MM.1S (cell line): Measurements from ENCODE around the gene RPTN.
A peak's percentile ranks its signal among the peaks of the same experiment; 100 is the strongest.
"Not testable (repeated sequence)": the region's sequence is repeated elsewhere in the genome, so short reads cannot be mapped to it uniquely, and the experiment has no call there.

ENCODE experiments used
- DNase-seq: peaks from one replicate; pipeline ENCODE4 v3.0.0-alpha.2; 2015
- H2AFZ ChIP-seq: fragments of 300-600 bp; sonication (generic); 2 replicates; pipeline ENCODE4 v1.6.0; 2016; ENCODE audit warnings: antibody characterized with exemption, low read length
- H3F3A ChIP-seq: fragments of 300-600 bp; sonication (generic); 2 replicates; pipeline ENCODE4 v1.6.1; 2016; ENCODE audit warnings: mild to moderate bottlenecking, antibody characterized with exemption, low read length, moderate library complexity, mixed read lengths; ENCODE audit not compliant: insufficient read depth
- H3K27ac ChIP-seq: fragments of 300-600 bp; sonication (generic); 2 replicates; pipeline ENCODE4 v1.5.1; 2016; ENCODE audit warnings: mild to moderate bottlenecking, low read length
- H3K27me3 ChIP-seq: fragments of 300-600 bp; sonication (generic); replicated peaks from 2 replicates; pipeline ENCODE4 v1.6.0; 2016; ENCODE audit warnings: low read length; ENCODE audit not compliant: insufficient read depth
- H3K36me3 ChIP-seq: fragments of 300-600 bp; sonication (generic); replicated peaks from 2 replicates; pipeline ENCODE4 v1.6.1; 2016; ENCODE audit warnings: mild to moderate bottlenecking, low read length, mixed read lengths; ENCODE audit not compliant: insufficient read depth
- H3K4me1 ChIP-seq: fragments of 300-600 bp; sonication (generic); 2 replicates; pipeline ENCODE4 v1.6.1; 2016; ENCODE audit warnings: low read length, mixed read lengths
- H3K4me2 ChIP-seq: fragments of 300-600 bp; sonication (generic); 2 replicates; pipeline ENCODE4 v1.6.0; 2016; ENCODE audit warnings: low read depth, low read length
- H3K4me3 ChIP-seq: fragments of 300-600 bp; sonication (generic); 2 replicates; pipeline ENCODE4 v1.5.1; 2016; ENCODE audit warnings: low read length, mixed read lengths
- H3K79me2 ChIP-seq: fragments of 300-600 bp; sonication (generic); 2 replicates; pipeline ENCODE4 v1.6.1; 2016; ENCODE audit warnings: mixed run types, low read length, mixed read lengths
- H3K9ac ChIP-seq: fragments of 300-600 bp; sonication (generic); 2 replicates; pipeline ENCODE4 v1.6.1; 2016; ENCODE audit warnings: low read length, mixed read lengths
- H3K9me2 ChIP-seq: fragments of 300-600 bp; sonication (generic); replicated peaks from 2 replicates; pipeline ENCODE4 v1.6.1; 2016; ENCODE audit warnings: mild to moderate bottlenecking, low read length, mixed read lengths; ENCODE audit not compliant: insufficient read depth
- H3K9me3 ChIP-seq: fragments of 300-600 bp; sonication (generic); replicated peaks from 2 replicates; pipeline ENCODE4 v1.6.1; 2016; ENCODE audit warnings: mild to moderate bottlenecking, low read length, mixed read lengths; ENCODE audit not compliant: insufficient read depth
- H4K20me1 ChIP-seq: fragments of 300-600 bp; sonication (generic); 2 replicates; pipeline ENCODE4 v1.6.1; 2016; ENCODE audit warnings: mild to moderate bottlenecking, low read length, moderate library complexity, mixed read lengths; ENCODE audit not compliant: insufficient read depth
- EZH2 ChIP-seq: fragments of 300-600 bp; sonication (generic); optimal IDR thresholded peaks from 2 replicates; pipeline ENCODE3; 2017; ENCODE audit warnings: low read depth, mild to moderate bottlenecking, antibody characterized with exemption, low read length, mixed read lengths
- EZH2phosphoT487 ChIP-seq: fragments of 300-600 bp; sonication (generic); IDR thresholded peaks from 2 replicates; pipeline ENCODE4 v1.6.1; 2018; ENCODE audit warnings: antibody characterized with exemption, low read length
- TF ChIP-seq, protein P1 (sequence below): fragments of 300-600 bp; sonication (generic); IDR thresholded peaks from 2 replicates; pipeline ENCODE4 v1.5.1; 2016; ENCODE audit warnings: antibody characterized with exemption, low read length, mixed read lengths

RPTN gene

DNA sequence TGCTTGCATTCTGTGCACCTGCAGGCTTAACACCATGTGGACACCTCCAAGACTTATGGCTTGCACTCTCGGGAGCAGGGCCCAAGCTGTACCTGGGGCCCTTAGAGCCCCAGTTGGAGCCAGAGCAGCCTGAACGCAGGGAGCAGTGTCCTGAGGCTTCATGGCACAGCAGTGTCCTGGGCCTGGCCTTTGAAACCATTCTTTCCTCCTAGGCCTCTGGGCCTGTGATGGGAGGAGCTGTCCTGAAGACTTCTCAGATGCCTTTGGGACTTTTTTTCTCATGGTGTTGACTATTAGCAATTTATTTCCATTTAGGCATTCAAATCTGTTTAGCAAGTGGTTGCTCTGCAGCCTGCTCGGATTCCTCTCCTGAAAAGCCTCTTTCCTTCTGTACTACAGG, 11.0 kb downstream of the RPTN start:
- no peak overlapping the region for H3K4me3 ChIP-seq
- H3K27ac ChIP-seq: no peak overlapping the region
- no peak overlapping the region for H2AFZ ChIP-seq
- no peak overlapping the region for H3K4me2 ChIP-seq
- TF ChIP-seq EZH2: no peak
- H3F3A ChIP-seq: peaks cover 3% of the 10 kb centered on the region; the same call in 1 of the 2 replicates
- no peaks in the 10 kb centered on the region for H3K27me3 ChIP-seq
- no peaks in the 10 kb centered on the region for H3K36me3 ChIP-seq
- DNase-seq: no peak
- H4K20me1 ChIP-seq: no peaks in the 10 kb centered on the region
- H3K9me2 ChIP-seq: no peaks in the 10 kb centered on the region
- H3K4me1 ChIP-seq: peaks cover 8% of the 10 kb centered on the region
- no peak overlapping the region for H3K9ac ChIP-seq
- H3K79me2 ChIP-seq: no peaks in the 10 kb centered on the region
- H3K9me3 ChIP-seq: no peaks in the 10 kb centered on the region

DNA sequence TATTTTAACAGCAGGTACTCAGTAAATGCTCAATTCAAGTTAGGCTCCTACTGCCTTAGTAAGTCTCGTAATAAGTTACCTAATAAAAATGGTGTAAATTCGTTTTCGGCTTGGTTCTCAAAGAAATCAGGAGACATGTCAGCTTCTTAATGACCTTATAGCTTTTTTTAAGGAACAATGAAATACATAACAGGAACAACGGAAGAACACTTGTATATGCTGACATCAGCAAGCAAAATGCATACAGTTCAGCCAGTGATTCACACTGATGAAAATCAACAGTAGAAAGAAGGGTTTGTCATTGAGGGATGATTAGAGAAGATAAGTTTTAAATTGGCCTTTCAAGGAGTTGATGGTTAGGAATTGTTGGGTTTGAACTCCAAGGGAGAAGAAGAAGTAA, 13.3 kb downstream of the RPTN start:
- Histone ChIP-seq H3K27ac (no peak overlapping the region), H3K4me1 (peaks cover 9% of the 10 kb centered on the region), H3K9me3 (no peaks in the 10 kb centered on the region), H3K36me3 (no peaks in the 10 kb centered on the region), H3K79me2 (no peaks in the 10 kb centered on the region), H3K4me3 (no peak overlapping the region), H3K27me3 (no peaks in the 10 kb centered on the region), H2AFZ (no peak overlapping the region), H3K9me2 (no peaks in the 10 kb centered on the region), H3K9ac (no peak overlapping the region), H3K4me2 (no peak overlapping the region), H3F3A (peaks cover 3% of the 10 kb centered on the region; the same call in 1 of the 2 replicates), H4K20me1 (no peaks in the 10 kb centered on the region)
- no peak for DNase-seq
- TF ChIP-seq EZH2: no peak
- no peak for TF ChIP-seq EZH2phosphoT487
- TF ChIP-seq, protein P1, sequence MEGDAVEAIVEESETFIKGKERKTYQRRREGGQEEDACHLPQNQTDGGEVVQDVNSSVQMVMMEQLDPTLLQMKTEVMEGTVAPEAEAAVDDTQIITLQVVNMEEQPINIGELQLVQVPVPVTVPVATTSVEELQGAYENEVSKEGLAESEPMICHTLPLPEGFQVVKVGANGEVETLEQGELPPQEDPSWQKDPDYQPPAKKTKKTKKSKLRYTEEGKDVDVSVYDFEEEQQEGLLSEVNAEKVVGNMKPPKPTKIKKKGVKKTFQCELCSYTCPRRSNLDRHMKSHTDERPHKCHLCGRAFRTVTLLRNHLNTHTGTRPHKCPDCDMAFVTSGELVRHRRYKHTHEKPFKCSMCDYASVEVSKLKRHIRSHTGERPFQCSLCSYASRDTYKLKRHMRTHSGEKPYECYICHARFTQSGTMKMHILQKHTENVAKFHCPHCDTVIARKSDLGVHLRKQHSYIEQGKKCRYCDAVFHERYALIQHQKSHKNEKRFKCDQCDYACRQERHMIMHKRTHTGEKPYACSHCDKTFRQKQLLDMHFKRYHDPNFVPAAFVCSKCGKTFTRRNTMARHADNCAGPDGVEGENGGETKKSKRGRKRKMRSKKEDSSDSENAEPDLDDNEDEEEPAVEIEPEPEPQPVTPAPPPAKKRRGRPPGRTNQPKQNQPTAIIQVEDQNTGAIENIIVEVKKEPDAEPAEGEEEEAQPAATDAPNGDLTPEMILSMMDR: no peak

DNA sequence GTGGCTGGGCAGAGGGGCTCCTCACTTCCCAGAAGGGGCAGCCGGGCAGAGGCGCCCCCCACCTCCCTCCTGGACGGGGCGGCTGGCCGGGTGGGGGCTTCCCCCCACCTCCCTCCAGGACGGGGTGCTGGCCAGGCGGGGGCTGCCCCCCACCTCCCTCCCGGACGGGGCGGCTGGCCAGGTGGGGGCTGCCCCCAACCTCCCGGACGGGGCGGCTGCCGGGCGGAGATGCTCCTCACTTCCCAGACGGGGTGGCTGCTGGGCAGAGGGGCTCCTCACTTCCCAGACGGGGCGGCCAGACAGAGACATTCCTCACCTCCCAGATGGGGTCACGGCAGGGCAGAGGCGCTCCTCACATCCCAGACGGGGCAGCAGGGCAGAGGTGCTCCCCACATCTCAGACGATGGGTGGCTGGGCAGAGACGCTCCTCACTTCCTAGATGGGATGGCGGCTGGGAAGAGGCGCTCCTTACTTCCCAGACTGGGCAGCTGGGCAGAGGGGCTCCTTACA, 14.3 kb downstream of the RPTN start:
- not testable (repeated sequence) for H3K4me1 ChIP-seq, H4K20me1 ChIP-seq, H3K9me3 ChIP-seq, H3K9me2 ChIP-seq, DNase-seq, H3K4me3 ChIP-seq, H3K79me2 ChIP-seq, H3K36me3 ChIP-seq, H3K27ac ChIP-seq, H3K9ac ChIP-seq, H3K4me2 ChIP-seq, H2AFZ ChIP-seq, H3F3A ChIP-seq, H3K27me3 ChIP-seq

DNA sequence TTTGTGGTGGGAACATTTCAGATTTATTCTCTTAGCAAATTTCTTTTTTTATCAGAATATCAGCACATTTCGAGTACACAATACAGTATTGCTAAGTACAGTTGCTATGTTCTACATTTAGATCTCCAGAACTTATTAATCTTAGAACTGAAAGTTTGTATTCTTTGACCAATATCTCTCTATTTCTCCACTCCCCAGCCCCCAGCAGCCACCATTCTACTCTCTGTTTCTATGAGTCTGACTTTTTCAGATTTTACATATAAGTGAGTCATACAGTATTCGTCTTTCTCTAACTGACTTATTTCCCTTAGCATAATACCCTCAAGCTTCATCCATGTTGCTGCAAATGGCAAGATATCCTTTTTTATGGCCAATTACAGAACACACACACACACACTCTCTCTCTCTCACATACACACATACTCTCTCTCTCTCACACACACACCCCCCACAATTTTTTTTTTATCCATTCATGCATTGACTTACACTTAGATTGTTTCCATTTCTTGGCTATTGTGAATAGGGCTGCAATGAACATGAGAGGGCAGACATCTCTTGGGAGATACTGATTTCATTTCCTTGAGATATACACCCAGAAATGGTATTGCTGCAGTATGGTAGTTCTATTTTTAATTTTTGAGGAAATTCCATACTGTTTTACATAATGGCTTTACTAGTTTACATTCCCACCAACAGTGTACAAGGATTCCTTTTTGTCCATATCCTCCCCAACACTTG, 15.7 kb downstream of the RPTN start:
- Histone ChIP-seq H3K9me2 (no peaks in the 10 kb centered on the region), H3F3A (peaks cover 3% of the 10 kb centered on the region; the same call in 1 of the 2 replicates), H3K4me1 (peaks cover 9% of the 10 kb centered on the region), H3K9ac (no peak overlapping the region), H4K20me1 (no peaks in the 10 kb centered on the region), H3K36me3 (no peaks in the 10 kb centered on the region), H3K27me3 (no peaks in the 10 kb centered on the region), H2AFZ (no peak overlapping the region), H3K27ac (no peak overlapping the region), H3K4me3 (no peak overlapping the region), H3K9me3 (no peaks in the 10 kb centered on the region), H3K4me2 (0 out of 2 replicates have a peak overlapping the region, but pooled peaks have one; percentile 0), H3K79me2 (no peaks in the 10 kb centered on the region)
- peak; percentile 19 for DNase-seq
- TF ChIP-seq EZH2phosphoT487: no peak
- TF ChIP-seq, protein P1: peak; percentile 5; the same call in 1 of the 2 replicates
